ENCODE measurements around the gene CTIF.

Gene CTIF

GRCh38 chr18:48743886-48744285 lies 205.1 kb downstream of the CTIF start:
- H3K4me2 ChIP-seq (ENCODE audit: insufficient read depth, low read length, poor library complexity, severe bottlenecking): no peak overlapping the region
- peaks cover 0 to 4% of the 10 kb centered on the region in 2 donors for H3K9me3 ChIP-seq (replicated peaks in 1 of 2; ENCODE audit: control insufficient read depth in 2 of 2, insufficient read depth in 1 of 2, low read depth in 1 of 2, low read length in 2 of 2)
- no peaks in the 10 kb centered on the region for H3K27me3 ChIP-seq (ENCODE audit: control insufficient read depth in 3 of 3, insufficient read depth in 3 of 3, low read depth in 1 of 3, low read length in 3 of 3)
- H2AFZ ChIP-seq (ENCODE audit: low read length): no peak overlapping the region
- no peak overlapping the region for H2BK12ac ChIP-seq (ENCODE audit: low read length)
- H3K79me1 ChIP-seq (ENCODE audit: low read depth, low read length): no peaks in the 10 kb centered on the region
- H2BK5ac ChIP-seq (ENCODE audit: low read length): no peak overlapping the region
- H3K36me3 ChIP-seq (replicated peaks in 1 of 2; ENCODE audit: control insufficient read depth in 2 of 2, insufficient read depth in 2 of 2, low read length in 2 of 2): no peaks in the 10 kb centered on the region
- H2AK5ac ChIP-seq (ENCODE audit: low read depth, low read length): no peak overlapping the region
- no peak overlapping the region for H3K27ac ChIP-seq (replicated peaks; ENCODE audit: low read length)
- no peak overlapping the region for H2BK15ac ChIP-seq (ENCODE audit: low read length)
- no peak overlapping the region for H3K23ac ChIP-seq (ENCODE audit: low read depth, low read length, poor library complexity)
- no CpG with 5 or more reads among the region's 4 CpGs for WGBS, 2 donors (ENCODE audit: extremely low coverage in 2 of 2, insufficient read length in 2 of 2, insufficient replicate concordance in 1 of 2)
- H3K14ac ChIP-seq (ENCODE audit: low read length): no peak overlapping the region
- no peak for DNase-seq (ENCODE audit: low spot score)
- no peak overlapping the region for H4K91ac ChIP-seq (ENCODE audit: low read depth, low read length, poor library complexity)
- H3K9ac ChIP-seq (ENCODE audit: low read depth, low read length, poor library complexity): no peak overlapping the region
- H4K8ac ChIP-seq (ENCODE audit: low read depth, low read length): no peak overlapping the region
- H3K4me3 ChIP-seq (ENCODE audit: low read length in 2 of 2): no peak overlapping the region
- no peaks in the 10 kb centered on the region for H3K4me1 ChIP-seq (ENCODE audit: control insufficient read depth in 2 of 2, insufficient read depth in 1 of 2, low read depth in 1 of 2, low read length in 2 of 2)
- no peak overlapping the region for H3K4ac ChIP-seq (ENCODE audit: low read length)
- no peak overlapping the region for H3K18ac ChIP-seq (ENCODE audit: low read length)
- H2BK120ac ChIP-seq (ENCODE audit: low read depth, low read length): no peak overlapping the region

DNA sequence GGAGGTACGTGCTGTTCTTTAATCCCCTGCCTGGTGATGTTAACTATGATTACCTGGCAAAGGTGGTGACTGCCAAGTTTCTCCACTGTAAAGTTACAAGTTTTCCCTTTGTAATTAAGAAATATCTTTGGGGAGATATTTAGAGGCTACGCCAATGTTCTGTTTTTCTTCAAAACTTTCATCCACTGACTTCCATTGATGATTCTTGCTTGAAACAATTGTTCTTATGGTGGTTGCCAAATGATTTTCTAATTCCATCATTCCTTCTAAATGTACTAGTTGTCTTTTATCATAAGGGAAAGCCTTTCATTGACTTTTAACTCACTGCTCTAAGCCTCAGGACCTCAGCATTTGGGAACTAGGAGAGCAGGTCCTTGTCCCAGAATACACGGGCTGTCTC lies 206.5 kb downstream of the CTIF start:
- H2AK5ac ChIP-seq (ENCODE audit: low read depth, low read length): no peak overlapping the region
- no peak overlapping the region for H2AFZ ChIP-seq (ENCODE audit: low read length)
- no CpG with 5 or more reads among the region's 3 CpGs for WGBS, 2 donors (ENCODE audit: extremely low coverage in 2 of 2, insufficient read length in 2 of 2, insufficient replicate concordance in 1 of 2)
- no peak overlapping the region for H4K8ac ChIP-seq (ENCODE audit: low read depth, low read length)
- H3K27me3 ChIP-seq (ENCODE audit: control insufficient read depth in 3 of 3, insufficient read depth in 3 of 3, low read depth in 1 of 3, low read length in 3 of 3): no peaks in the 10 kb centered on the region
- H3K79me1 ChIP-seq (ENCODE audit: low read depth, low read length): no peaks in the 10 kb centered on the region
- H3K23ac ChIP-seq (ENCODE audit: low read depth, low read length, poor library complexity): no peak overlapping the region
- H3K36me3 ChIP-seq (replicated peaks in 1 of 2; ENCODE audit: control insufficient read depth in 2 of 2, insufficient read depth in 2 of 2, low read length in 2 of 2): no peaks in the 10 kb centered on the region
- H3K4me3 ChIP-seq (ENCODE audit: low read length in 2 of 2): no peak overlapping the region
- no peak overlapping the region for H3K9ac ChIP-seq (ENCODE audit: low read depth, low read length, poor library complexity)
- DNase-seq (ENCODE audit: low spot score): no peak
- no peak overlapping the region for H3K18ac ChIP-seq (ENCODE audit: low read length)
- H2BK5ac ChIP-seq (ENCODE audit: low read length): no peak overlapping the region
- no peak overlapping the region for H2BK120ac ChIP-seq (ENCODE audit: low read depth, low read length)
- H4K91ac ChIP-seq (ENCODE audit: low read depth, low read length, poor library complexity): no peak overlapping the region
- peaks cover 0 to 4% of the 10 kb centered on the region in 2 donors for H3K9me3 ChIP-seq (replicated peaks in 1 of 2; ENCODE audit: control insufficient read depth in 2 of 2, insufficient read depth in 1 of 2, low read depth in 1 of 2, low read length in 2 of 2)
- no peak overlapping the region for H3K4me2 ChIP-seq (ENCODE audit: insufficient read depth, low read length, poor library complexity, severe bottlenecking)
- no peaks in the 10 kb centered on the region for H3K4me1 ChIP-seq (ENCODE audit: control insufficient read depth in 2 of 2, insufficient read depth in 1 of 2, low read depth in 1 of 2, low read length in 2 of 2)
- H3K27ac ChIP-seq (replicated peaks; ENCODE audit: low read length): no peak overlapping the region
- H2BK12ac ChIP-seq (ENCODE audit: low read length): no peak overlapping the region
- H2BK15ac ChIP-seq (ENCODE audit: low read length): no peak overlapping the region
- H3K4ac ChIP-seq (ENCODE audit: low read length): no peak overlapping the region
- no peak overlapping the region for H3K14ac ChIP-seq (ENCODE audit: low read length)

- Histone ChIP-seq H3K4me2 (ENCODE audit: insufficient read depth, low read length, poor library complexity, severe bottlenecking) (no peak overlapping the region), H3K79me1 (ENCODE audit: low read depth, low read length) (no peaks in the 10 kb centered on the region), H4K91ac (ENCODE audit: low read depth, low read length, poor library complexity) (no peak overlapping the region), H3K4me1 (ENCODE audit: control insufficient read depth in 2 of 2, insufficient read depth in 1 of 2, low read depth in 1 of 2, low read length in 2 of 2) (peaks cover 0 to 2% of the 10 kb centered on the region in 2 donors), H3K4ac (ENCODE audit: low read length) (no peak overlapping the region), H2BK5ac (ENCODE audit: low read length) (no peak overlapping the region), H2AK5ac (ENCODE audit: low read depth, low read length) (no peak overlapping the region), H4K8ac (ENCODE audit: low read depth, low read length) (no peak overlapping the region), H3K18ac (ENCODE audit: low read length) (no peak overlapping the region), H2BK15ac (ENCODE audit: low read length) (no peak overlapping the region), H2BK120ac (ENCODE audit: low read depth, low read length) (no peak overlapping the region), H3K27me3 (ENCODE audit: control insufficient read depth in 3 of 3, insufficient read depth in 3 of 3, low read depth in 1 of 3, low read length in 3 of 3) (no peaks in the 10 kb centered on the region), H3K23ac (ENCODE audit: low read depth, low read length, poor library complexity) (no peak overlapping the region), H2AFZ (ENCODE audit: low read length) (no peak overlapping the region), H3K4me3 (ENCODE audit: low read length in 2 of 2) (no peak overlapping the region), H3K14ac (ENCODE audit: low read length) (no peak overlapping the region), H2BK12ac (ENCODE audit: low read length) (no peak overlapping the region), H3K9me3 (replicated peaks in 1 of 2; ENCODE audit: control insufficient read depth in 2 of 2, insufficient read depth in 1 of 2, low read depth in 1 of 2, low read length in 2 of 2) (peaks cover 0 to 2% of the 10 kb centered on the region in 2 donors), H3K36me3 (replicated peaks in 1 of 2; ENCODE audit: control insufficient read depth in 2 of 2, insufficient read depth in 2 of 2, low read length in 2 of 2) (no peaks in the 10 kb centered on the region), H3K27ac (replicated peaks; ENCODE audit: low read length) (no peak overlapping the region), H3K9ac (ENCODE audit: low read depth, low read length, poor library complexity) (no peak overlapping the region)
- DNase-seq (ENCODE audit: low spot score): no peak
- WGBS, 2 donors (ENCODE audit: extremely low coverage in 2 of 2, insufficient read length in 2 of 2, insufficient replicate concordance in 1 of 2): no CpG with 5 or more reads among the region's 13 CpGs
These were observed 210.9 kb downstream of the CTIF start for GRCh38 chr18:48749768-48750167.

GRCh38 chr18:48750485-48751175 lies 211.8 kb downstream of the CTIF start:
- no peak overlapping the region for H4K8ac ChIP-seq (ENCODE audit: low read depth, low read length)
- H2AK5ac ChIP-seq (ENCODE audit: low read depth, low read length): no peak overlapping the region
- H3K4ac ChIP-seq (ENCODE audit: low read length): no peak overlapping the region
- H2BK15ac ChIP-seq (ENCODE audit: low read length): no peak overlapping the region
- H3K23ac ChIP-seq (ENCODE audit: low read depth, low read length, poor library complexity): no peak overlapping the region
- no peak overlapping the region for H2BK120ac ChIP-seq (ENCODE audit: low read depth, low read length)
- H2BK5ac ChIP-seq (ENCODE audit: low read length): no peak overlapping the region
- no peak for DNase-seq (ENCODE audit: low spot score)
- H3K4me3 ChIP-seq (ENCODE audit: low read length in 2 of 2): no peak overlapping the region
- no peaks in the 10 kb centered on the region for H3K27me3 ChIP-seq (ENCODE audit: control insufficient read depth in 3 of 3, insufficient read depth in 3 of 3, low read depth in 1 of 3, low read length in 3 of 3)
- H3K4me2 ChIP-seq (ENCODE audit: insufficient read depth, low read length, poor library complexity, severe bottlenecking): no peak overlapping the region
- WGBS, 2 donors (ENCODE audit: extremely low coverage in 2 of 2, insufficient read length in 2 of 2, insufficient replicate concordance in 1 of 2): no CpG with 5 or more reads among the region's 11 CpGs
- no peaks in the 10 kb centered on the region for H3K79me1 ChIP-seq (ENCODE audit: low read depth, low read length)
- H3K27ac ChIP-seq (replicated peaks; ENCODE audit: low read length): no peak overlapping the region
- no peak overlapping the region for H2AFZ ChIP-seq (ENCODE audit: low read length)
- no peak overlapping the region for H3K14ac ChIP-seq (ENCODE audit: low read length)
- H3K9me3 ChIP-seq (replicated peaks in 1 of 2; ENCODE audit: control insufficient read depth in 2 of 2, insufficient read depth in 1 of 2, low read depth in 1 of 2, low read length in 2 of 2): no peaks in the 10 kb centered on the region
- no peak overlapping the region for H4K91ac ChIP-seq (ENCODE audit: low read depth, low read length, poor library complexity)
- H3K36me3 ChIP-seq (replicated peaks in 1 of 2; ENCODE audit: control insufficient read depth in 2 of 2, insufficient read depth in 2 of 2, low read length in 2 of 2): no peaks in the 10 kb centered on the region
- no peak overlapping the region for H2BK12ac ChIP-seq (ENCODE audit: low read length)
- no peak overlapping the region for H3K18ac ChIP-seq (ENCODE audit: low read length)
- H3K9ac ChIP-seq (ENCODE audit: low read depth, low read length, poor library complexity): no peak overlapping the region
- peaks cover 0 to 4% of the 10 kb centered on the region in 2 donors for H3K4me1 ChIP-seq (ENCODE audit: control insufficient read depth in 2 of 2, insufficient read depth in 1 of 2, low read depth in 1 of 2, low read length in 2 of 2)
